Cortex of kidney (tissue), 1 donor: Measurements from ENCODE around the gene ZNF330.
"Not testable (repeated sequence)": the region's sequence is repeated elsewhere in the genome, so short reads cannot be mapped to it uniquely, and the experiment has no call there.

Source experiments
- DNase-seq: peaks from one replicate; lab custom pipeline; 2025; lab: John Stamatoyannopoulos, UW

ZNF330 gene

DNA sequence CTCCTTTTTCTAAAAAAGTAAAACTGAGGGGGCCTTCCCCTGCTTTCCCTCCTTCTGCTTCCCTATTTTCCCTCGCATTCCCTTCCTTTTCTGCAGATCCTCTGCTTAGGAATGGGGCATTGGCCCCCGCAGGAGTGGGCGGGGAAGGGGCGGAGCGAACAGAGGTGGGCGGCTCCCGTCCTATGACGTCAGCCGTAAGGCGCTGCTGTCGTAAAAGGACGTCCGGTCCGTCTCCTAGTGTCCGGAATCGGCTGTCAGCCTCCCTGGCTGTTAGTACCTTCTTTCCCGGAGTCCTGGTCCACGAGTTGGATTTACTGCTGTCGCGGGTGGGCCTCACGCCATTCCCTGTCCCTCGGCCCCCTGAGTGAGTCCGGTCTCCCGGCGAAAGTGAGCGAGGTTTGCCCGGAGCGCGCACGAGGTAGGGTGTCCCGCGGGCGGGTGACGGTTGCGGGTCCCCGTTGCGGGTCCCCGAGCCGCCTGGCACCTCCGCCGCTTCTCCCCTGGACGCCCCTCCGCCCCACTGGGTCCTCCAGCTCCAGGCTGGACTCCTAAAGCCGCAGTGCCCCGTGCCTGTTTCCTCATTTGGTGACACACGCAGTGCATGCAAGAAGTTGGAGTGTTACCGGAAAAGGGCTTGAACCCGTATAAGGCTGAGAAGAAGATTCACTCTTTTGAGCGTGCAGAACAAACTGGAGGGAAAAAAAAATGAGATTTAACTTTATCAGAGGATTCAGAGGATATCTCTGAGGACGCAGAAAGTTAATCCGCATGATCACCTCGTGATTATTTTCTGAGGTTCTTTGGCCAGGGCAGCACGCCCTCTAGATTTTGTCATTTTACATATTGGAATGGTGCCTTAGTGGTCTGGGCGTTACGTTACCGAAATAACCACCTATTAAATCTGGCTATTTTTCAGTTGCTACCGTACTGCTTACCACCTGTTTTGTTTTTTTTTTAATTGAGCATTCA is at the start of gene ZNF330:
ZNF330 (plus strand) TSS at position 205 of the 969 bp plus-strand sequence. CDS start 1,477 bp downstream, outside the sequence.
- peak; percentile 10 for DNase-seq

DNA sequence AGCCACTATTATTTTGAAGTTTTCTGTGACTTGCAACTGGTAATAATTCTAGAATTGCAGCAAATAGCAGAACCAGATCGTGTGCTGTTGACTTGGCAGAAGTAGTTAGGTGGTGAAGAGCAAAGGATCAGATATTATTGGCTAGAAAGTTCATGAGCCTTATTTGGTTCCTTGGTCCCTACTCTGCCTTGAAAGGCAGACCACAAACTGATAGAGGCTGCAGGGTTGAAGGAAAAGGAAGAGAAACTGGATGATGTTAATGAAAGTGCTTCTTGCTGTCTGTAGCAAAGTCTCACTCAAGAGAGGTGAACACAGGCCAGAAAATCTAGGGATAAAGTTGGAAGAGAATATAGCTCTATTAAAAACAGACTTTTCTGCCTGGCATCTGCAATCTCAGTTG is 46.2 kb upstream of the ZNF330 start:
- DNase-seq = no peak

DNA sequence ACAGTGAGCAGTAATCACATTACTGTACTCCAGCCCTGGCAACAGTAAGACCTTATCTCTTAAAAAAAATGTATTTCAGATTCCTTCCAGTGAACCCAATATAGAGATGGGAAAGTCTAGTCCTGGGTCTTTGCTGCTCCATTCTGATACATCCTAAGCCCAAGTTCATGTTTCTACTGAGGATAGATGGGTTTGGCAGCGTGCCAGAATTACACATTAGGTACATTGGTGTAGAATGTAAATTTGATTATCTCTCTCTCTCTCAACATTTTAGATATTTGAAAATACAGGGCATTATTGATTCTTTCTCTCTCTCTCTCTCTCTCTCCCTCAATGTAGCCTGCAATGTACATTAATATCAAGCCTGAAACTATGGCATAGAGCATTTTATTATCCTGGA is 43.5 kb upstream of the ZNF330 start:
- no peak for DNase-seq

DNA sequence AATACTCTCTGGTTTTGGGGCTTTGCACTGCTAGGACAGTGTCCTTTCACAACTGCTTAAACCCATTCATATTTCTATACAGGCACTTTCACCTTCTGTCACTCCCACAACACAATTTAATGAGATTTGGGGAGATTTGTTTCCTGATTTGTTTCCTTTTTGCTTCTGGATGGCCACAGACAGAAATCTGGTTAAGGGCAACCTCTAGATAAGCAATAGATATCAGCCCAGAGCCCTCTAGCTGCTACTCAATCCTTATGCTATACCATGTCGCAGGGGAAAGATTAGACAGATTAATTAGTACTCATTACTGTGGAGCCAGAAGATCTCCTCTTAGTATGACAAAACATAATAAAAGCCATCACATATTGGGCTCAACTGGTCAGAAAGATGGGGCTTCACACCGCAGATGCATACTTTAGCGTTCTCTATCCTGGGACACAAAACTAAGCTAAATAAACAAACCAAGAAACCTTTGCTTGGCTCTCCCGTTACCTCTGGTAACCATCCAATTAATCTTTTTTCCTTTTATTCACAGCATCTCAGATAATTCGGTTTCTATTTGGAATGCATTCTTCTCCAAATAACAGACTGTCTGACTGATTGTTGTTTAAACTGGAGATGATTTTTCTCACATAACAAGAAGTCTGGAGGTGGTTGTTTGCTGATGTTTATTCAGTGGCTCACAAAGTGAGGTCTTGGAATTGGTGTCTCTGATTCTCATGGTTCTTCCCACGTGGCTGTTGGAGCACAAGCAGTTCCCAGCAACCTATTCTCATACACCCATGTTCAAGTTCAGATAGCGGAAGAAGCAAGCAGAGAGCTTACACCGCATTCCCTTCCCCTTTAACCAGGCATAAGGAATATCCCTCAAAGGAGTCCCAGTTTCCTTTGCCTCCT is 41.0 kb upstream of the ZNF330 start:
- DNase-seq = no peak

DNA sequence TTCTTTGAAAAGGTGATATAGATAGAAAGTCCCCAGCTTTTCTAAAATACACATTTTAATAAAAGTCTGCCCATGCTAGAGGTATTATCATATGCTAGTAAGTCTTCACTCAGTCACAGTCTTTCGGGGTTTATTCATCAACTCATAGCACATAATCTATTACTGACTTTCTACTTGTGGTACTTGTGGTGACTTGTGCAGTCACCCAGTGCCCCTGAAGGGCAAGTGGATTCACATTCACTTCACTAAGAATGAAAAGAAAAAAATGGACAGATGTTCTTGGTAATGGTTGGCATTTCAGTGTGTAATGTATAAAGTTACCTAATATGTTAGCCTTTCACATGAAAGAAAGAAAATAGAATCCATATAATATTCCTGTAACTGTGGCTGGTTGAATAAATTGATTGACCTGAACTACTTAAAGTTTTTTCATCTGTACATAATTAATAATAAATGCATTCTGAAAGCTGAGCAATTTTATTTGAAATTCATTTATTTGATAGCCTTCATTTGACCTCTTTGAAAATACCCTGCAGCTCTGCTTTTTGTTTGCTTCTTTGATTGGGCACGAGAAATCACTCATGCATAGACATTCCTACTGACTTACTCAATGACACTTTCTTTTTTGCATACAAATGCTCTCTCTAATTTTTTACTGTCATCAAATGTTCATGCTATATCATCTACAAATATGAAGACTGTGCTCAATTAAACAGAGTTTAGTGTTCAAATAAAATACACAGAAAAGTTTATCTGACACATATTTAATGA is 39.5 kb upstream of the ZNF330 start:
- DNase-seq = no peak

DNA sequence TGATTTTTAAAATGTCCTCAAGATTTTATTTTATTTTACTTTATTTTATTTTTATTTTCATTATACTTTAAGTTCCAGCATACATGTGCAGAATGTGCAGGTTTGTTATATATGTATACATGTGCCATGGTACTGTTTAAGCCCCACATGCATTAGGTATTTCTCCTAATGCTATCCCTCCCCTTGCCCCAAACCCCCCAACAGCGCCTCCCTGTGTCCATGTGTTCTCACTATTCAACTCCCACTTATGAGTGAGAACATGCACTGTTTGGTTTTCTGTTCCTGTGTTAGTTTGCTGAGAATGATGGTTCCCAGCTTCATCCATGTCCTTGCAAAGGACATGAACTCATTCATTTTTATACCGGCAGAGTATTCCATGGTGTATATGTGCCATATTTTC is 37.2 kb upstream of the ZNF330 start:
- DNase-seq = not testable (repeated sequence)

DNA sequence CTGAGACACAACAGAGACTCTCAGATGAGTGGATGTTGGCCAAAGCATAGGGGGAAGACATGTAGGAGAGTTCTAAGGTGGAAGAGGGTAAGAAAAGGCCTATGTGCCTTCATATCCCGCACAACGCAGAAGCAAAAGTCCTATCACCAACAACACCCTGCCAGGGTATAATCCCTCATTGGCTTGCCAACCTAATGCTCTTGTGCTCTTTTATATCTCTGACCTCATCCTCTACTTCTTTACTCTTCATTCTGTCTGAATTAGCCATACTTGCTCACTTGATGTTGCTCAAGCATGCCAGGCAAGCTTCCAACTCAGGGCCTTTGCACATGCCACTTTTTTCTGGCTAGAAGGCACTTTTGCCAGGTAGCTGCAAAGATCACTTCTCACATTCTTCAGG is 28.1 kb upstream of the ZNF330 start:
- DNase-seq = no peak

DNA sequence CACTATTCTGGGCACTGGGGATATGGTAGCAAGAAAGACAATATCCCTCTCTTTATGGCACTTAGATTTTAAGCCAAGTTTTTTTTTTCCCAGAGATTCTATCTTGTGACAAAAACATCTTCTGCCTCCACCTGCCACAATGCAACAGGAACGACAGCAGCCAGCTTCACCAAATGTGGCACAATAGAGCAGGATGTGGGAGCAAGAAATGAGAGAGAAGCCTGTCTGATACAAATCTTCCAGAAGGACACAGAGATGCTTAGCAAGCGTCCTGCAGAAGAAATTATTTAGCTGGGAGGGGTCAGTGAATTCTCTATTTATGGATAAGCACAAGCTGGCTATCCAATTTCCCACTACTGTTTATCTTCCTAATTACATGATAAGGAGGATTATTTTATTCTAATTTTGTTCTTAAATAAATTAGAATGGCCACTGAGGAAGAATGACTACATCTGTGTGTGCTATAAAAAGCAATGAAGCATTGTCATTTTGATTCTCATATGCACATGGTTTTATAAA is 27.1 kb upstream of the ZNF330 start:
- DNase-seq = no peak

DNA sequence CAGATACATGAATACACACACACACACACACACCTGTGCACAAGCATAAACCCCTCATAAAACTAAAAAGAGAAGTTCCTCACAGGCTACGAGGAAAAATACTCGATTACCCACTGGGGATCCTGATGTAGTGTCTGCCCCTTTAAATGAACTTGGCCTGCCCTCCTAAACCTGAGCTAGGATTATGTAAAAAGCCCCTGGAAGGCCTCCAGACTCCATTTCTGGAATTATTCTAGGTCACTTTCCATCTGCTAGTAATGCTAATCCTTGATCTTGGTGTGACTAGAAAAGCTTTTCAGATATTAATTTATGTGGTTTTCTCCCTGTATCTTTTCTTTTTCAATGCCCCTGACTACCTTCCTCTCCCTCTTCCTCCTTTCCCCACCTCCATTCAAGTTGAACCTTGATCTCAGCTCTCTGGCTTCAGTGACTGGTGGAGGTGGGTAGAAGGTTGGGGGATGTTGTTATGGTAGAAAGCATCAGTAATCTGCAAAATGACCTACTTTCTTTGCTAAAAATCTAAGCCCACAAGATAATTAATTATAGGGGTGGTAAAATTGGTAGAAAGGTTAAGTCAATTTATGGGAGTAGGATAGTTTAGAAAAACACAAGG is 25.5 kb upstream of the ZNF330 start:
- DNase-seq = no peak

DNA sequence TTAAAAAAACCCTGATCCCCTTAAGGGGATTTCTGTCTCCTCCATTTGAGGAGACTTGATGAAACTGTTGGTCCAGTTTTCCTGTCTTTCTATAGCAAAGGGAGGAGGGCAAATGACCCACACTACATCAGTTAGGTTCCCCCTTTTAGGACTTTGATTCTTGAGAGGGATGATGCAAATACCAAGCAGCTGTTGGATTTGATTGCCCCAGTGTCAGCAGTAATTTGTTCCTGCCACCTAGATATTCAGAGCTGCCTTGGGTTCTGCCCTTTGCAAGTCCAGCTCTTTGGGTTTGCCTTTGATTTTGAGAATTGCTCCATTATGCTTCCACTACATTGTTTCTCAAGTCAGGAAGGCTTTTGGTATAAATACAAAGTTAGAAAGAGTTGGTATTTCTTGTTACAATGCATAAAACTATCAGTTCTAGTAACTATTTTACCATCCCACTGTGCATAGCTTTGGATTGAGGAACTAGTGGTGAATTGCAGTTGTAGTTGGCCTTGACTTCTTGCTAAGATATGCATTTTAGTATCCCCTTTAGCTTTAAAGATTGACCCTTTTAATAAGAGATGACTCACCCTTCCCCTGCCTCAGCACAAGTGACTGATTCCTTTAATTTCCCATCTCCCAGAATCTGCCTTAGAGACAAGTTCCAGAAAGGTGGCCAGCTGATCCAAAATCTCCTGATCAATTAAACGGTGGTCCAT is 24.3 kb upstream of the ZNF330 start:
- DNase-seq = no peak

DNA sequence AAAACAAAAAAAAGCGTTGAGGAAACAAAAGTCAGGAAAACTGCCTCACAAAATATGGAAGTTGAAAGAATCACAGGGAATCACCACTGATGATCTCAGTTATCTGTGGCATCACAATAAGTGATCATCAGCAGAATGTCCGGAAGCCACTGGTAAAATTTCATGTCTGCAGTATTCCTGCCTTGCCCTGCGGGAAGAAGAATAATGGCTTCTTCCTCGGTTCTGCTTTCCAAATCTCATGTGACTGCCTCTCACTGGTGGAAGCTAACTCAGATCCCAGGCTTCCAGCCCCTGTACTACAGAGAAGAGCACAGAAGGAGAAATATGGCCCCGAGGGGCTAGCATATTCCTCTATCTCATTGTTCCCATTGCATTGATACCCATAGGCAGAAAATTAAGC is 12.7 kb upstream of the ZNF330 start:
- DNase-seq = no peak

DNA sequence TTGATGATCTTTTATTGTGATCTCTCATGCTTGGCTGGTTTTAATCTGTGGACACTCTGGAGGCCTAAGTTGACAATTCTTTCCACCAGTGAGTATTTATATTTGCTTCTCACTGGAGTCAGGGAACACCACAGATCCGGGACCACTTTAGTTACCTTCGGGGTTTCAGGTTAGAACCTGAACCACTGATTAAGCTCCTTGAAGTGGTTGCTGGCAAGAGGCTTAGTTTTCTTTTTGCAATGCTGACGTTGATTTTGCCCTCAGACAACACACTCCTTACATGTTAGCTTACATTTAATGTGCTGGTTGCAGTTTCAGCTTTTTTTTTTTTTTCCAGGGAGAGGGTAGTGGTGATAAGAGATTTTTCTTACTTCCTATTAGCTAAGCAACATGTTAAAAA is 10.5 kb upstream of the ZNF330 start:
- DNase-seq = no peak

DNA sequence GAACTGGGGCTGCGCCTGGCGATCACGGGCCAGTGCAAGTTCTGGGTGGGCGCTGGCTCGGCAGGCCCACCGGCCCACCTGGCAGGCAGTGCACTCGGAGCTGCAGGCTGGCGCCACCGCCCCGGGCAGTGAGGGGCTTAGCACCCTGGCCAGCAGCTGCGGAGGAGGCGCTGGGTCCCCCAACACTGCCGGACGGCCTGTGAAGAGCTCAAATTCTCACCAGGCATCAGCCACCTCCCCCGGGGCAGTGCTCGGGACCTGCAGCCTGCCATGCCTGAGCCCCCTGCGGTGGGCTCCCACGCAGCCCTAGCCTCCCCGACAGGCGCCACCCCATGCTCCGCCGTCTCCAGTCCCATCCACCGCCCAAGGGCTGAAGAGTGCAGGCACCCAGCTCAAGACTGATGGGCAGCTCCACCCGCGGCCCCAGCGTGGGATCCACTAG is 7.1 kb upstream of the ZNF330 start:
- DNase-seq = no peak

DNA sequence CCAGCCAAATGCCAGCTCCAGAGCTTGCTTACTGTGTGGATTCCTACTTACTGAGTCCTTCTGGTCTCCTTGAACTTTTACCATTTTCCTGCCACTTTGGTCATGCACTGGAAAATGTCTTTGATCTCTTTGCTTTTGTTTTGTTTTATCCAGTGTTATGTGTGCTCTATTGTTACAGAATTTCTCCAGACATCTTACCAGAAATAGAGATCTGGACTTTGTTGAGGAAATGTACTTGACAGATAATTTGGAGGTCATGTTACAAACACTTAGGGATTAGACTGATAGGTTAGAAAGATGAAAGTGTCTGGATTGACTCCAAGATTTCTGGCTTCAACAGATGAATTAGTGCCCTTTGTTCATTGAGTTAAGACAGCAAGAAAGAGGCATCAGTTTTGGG is 5.7 kb upstream of the ZNF330 start:
- DNase-seq = no peak

DNA sequence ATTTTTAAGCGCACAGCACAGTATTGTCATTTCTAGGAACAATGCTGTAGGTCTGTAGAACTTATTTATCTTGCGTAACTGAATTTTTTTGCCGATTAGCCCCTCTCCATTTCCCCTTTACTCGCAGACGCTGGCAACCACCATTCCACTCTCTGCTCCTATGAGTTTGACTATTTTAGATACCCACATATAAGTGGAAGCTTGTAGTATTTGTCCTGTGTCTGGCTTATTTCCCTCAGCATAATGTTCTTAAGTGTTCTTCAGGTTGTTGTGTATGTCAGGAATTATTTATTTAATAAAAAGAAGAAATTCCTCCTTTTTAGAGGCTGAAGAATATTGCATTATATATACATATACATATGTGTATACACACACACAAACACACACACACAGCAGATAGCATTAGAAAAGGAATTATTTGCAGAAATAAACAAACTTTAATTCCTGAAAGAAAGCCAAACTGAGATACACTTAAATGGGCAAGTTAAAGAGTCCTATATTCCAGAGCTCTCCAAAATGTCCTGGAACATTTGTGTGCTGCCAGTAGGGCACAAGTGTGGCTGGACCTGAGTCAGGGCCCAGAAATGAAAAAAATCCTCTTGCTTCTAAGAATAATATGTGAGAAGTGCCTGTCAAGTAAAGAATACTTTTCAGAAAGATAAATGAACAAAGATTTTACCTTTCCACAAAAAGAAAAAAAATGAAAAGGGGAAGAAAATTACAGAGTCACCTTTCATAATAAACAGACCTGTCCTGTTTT is 4.5 kb upstream of the ZNF330 start:
- no peak for DNase-seq

DNA sequence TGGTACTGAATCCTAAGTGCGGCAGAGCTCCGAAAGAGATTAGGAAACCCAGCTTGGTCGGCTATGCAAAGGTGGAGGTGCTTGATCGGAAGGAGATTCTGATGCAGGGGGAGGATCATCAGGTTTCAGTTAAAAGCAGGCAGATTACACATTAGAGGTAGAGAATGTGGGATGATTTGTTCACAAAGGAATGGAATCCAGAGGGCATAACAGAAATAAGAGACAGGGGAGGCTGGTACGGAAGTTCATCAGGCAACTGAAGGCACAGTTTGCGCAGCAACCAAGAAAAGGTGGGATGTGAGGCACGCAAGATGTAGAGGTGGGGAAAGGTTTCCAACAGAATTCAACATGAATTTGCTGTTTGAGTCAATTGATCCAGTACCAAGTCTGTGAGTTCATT is 424 bp upstream of the ZNF330 start:
- DNase-seq = no peak

DNA sequence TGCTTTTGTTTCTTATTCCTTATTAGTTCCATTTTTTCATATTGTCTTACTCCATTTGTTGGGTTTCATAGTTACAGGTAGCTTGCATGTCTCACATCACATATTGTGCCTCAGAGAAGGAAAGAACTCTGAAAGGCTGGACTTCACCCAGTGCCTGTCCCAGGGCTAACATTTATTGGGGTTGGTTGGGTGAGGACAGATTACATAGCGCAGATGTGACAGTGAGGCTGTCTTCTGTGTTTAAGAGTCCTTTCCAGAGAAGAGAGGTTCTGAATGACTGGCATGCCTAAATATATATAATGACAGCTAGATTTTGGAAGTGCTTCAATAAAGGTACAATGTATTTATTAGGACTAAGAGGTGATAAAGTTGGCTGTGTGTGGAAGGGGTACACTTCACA is 2.7 kb downstream of the ZNF330 start:
- no peak for DNase-seq

DNA sequence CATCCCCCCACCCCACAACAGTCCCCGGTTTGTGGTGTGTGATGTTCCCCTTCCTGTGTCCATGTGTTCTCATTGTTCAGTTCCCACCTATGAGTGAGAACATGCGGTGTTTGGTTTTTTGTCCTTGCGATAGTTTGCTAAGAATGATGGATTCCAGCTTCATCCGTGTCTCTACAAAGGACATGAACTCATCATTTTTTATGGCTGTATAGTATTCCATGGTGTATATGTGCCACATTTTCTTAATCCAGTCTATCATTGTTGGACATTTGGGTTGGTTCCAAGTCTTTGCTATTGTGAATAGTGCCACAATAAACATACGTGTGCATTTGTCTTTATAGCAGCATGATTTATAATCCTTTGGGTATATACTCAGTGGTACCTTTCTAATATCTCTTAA is 6.6 kb downstream of the ZNF330 start:
- not testable (repeated sequence) for DNase-seq

DNA sequence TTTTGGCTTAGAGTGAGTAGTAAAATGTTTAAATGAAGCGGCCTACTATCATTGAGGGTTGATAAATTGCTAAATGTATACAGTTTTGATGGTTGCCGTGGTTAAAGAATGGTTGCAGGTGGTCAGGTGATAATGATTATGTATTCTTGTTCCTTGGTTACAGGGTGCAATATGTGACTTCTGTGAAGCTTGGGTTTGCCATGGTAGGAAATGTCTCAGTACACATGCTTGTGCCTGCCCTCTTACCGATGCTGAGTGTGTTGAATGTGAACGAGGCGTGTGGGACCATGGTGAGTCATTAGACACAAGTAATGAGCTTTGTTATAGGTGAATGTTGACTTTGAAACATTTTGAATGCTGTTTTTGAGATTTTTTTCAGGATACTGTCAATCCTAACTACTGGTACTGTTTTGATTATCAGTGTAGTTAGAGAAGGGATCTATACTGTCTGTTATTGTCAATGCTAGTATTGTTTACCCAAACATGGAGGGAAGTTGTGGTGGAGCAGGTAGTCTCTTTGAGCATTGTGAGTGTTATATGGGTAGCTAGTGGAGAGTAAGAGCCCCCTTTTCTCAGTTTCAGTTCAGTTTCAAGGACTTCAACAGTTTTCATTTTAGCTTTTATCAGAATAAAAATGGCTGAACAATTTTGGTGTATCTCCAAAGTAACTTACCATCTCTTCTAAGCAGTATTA is 8.9 kb downstream of the ZNF330 start:
- DNase-seq = no peak
